Ishikawa (cell line): ENCODE data around the gene SHB.

Source experiments
- CEBPB ChIP-seq: IDR thresholded peaks from 2 replicates; pipeline ENCODE4 v1.6.1; 2012
- CREB1 ChIP-seq: IDR thresholded peaks from 2 replicates; pipeline ENCODE4 v1.6.1; 2012; ENCODE audit warnings: low read depth
- EGR1 ChIP-seq: IDR thresholded peaks from 2 replicates; pipeline ENCODE4 v1.6.1; 2012
- EP300 ChIP-seq: IDR thresholded peaks from 2 replicates; pipeline ENCODE4 v1.6.1; 2012; ENCODE audit warnings: borderline replicate concordance
- FOXM1 ChIP-seq: IDR thresholded peaks from 2 replicates; pipeline ENCODE4 v1.6.1; 2012; ENCODE audit warnings: low read depth, borderline replicate concordance
- MAX ChIP-seq: IDR thresholded peaks from 2 replicates; pipeline ENCODE4 v1.6.1; 2012
- NFIC ChIP-seq: IDR thresholded peaks from 2 replicates; pipeline ENCODE4 v1.6.1; 2012
- RAD21 ChIP-seq: IDR thresholded peaks from 2 replicates; pipeline ENCODE4 v1.6.1; 2012; ENCODE audit warnings: low read depth
- REST ChIP-seq: IDR thresholded peaks from 2 replicates; pipeline ENCODE4 v1.6.1; 2012; ENCODE audit warnings: low read depth, mild to moderate bottlenecking
- TAF1 ChIP-seq: IDR thresholded peaks from 2 replicates; pipeline ENCODE4 v1.6.1; 2012; ENCODE audit warnings: low read depth, mild to moderate bottlenecking
- TCF12 ChIP-seq: IDR thresholded peaks from 2 replicates; pipeline ENCODE4 v1.6.1; 2012; ENCODE audit warnings: low read depth
- TEAD4 ChIP-seq: IDR thresholded peaks from 2 replicates; pipeline ENCODE4 v1.6.1; 2012
- USF1 ChIP-seq: IDR thresholded peaks from 2 replicates; pipeline ENCODE4 v1.6.1; 2012
- YY1 ChIP-seq: IDR thresholded peaks from 2 replicates; pipeline ENCODE4 v1.6.1; 2012; ENCODE audit warnings: low read depth
- ZBTB7A ChIP-seq: IDR thresholded peaks from 2 replicates; pipeline ENCODE4 v1.6.1; 2012; ENCODE audit warnings: low read depth

SHB gene

DNA sequence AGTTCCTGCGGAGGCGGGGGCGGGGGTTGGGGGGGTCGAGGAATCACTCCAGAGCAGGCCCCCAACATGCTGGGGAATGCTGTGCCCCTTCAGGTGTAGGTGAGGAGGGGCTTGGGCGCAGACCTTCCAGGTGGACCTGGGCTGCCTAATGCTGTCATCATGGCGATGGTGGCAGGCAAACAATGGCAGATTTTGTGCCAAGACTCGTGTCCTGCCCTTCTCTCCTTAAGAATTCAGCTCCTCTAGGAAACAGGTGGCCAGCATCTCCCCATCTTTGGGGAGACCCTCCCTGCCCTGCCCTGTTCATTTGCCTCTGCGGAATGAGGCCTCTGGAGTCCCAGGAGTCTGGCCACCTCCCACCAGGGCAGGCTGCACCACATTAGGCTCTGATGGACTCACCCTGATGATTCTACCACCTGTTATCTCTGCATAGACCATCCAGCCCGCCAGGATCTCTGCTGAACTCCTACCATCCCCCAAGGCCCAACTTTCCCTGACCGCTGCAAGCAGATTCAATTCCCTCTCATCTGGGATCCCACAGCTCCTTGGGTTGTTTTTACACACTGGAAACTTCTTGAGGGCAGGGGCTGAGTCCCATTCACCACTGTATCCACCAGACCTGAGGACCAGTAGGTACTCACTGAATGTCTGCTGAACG, 154.2 kb downstream of the SHB start:
- TF ChIP-seq CEBPB (no peak), NFIC (no peak), MAX (no peak), TAF1 (no peak), REST (no peak), ZBTB7A (no peak), CREB1 (no peak), TCF12 (no peak), FOXM1 (no peak), YY1 (no peak), TEAD4 (no peak), EGR1 (no peak), USF1 (no peak), RAD21 (no peak), EP300 (no peak)

DNA sequence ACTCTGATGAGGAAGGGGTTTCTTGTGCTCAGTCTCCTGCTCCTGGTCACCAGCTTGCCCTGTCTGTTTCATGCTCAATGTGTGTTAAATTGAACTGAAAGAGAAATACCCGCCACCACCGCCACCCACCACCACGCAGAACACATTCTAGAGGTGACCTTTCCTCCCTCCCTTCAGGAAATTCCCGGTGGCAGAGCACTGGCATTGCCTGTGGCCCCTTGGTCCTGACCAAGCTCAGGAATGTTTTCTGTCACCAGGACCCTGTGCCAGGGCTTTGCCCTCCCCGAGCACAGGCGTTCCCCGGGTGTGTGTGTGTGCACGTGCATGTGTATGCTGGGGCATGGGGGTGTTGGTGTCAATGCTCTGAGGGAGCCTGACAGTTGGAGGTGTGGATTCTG, 154.9 kb downstream of the SHB start:
- TF ChIP-seq TCF12 (no peak), YY1 (no peak), NFIC (no peak), TAF1 (no peak), EGR1 (no peak), CEBPB (no peak), RAD21 (no peak), TEAD4 (no peak), CREB1 (no peak), EP300 (no peak)

- TF ChIP-seq EP300 (no peak), RAD21 (peak; percentile 98)
Observed at GRCh38 chr9:37913480-37914153, 155.4 kb downstream of the SHB start.

DNA sequence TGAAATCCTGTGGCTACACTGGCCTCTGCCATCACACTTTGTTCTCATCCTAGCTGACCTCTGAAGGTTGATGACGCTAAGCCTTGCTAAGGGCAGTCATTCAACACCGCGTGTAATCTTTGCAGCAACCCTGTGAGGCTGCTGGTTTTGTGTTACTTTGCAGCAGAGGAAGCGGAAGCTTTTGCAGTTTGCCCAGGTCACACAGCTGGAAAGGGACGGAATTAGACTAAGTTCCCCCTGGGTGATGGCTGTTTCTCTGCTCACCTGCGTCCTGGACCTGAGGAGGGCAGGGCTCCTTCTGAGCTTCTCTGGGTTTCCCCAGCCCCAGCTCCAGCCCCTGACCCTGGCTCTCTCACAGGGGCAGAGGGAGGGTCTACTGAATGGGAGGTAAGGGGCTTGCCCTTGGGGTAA, 157.8 kb downstream of the SHB start:
- TF ChIP-seq ZBTB7A (no peak), EP300 (no peak), YY1 (no peak), USF1 (no peak), CEBPB (no peak), RAD21 (no peak), NFIC (no peak), CREB1 (no peak), TEAD4 (no peak), REST (no peak), TCF12 (no peak), FOXM1 (no peak), TAF1 (no peak), EGR1 (no peak), MAX (no peak)

GRCh38 chr9:37910271-37910670, 158.8 kb downstream of the SHB start:
- TF ChIP-seq ZBTB7A, result no peak

GRCh38 chr9:37909326-37909725, 159.7 kb downstream of the SHB start:
- no peak for TF ChIP-seq REST
- no peak for TF ChIP-seq TEAD4
- TF ChIP-seq EGR1, result no peak
